Thyroid gland (tissue), 4 donors: ENCODE measurements around the gene NDP.

Source experiments
- POLR2A ChIP-seq, 2 donors: fragments of 450-650 bp; IDR thresholded peaks; one replicate each; pipeline ENCODE4 v1.6.1; 2017; ENCODE audit warnings: antibody characterized with exemption in 2 of 2, mild to moderate bottlenecking in 2 of 2, moderate library complexity in 1 of 2
- TF ChIP-seq, protein P1 (sequence below), 6 experiments: fragments of 200-600 bp in 3 of 6; fragments of 450-650 bp in 3 of 6; sonication (generic) in 3 of 6; IDR thresholded peaks; one replicate each; pipeline ENCODE4 v1.5.1; 2016 to 2019; ENCODE audit warnings: antibody characterized with exemption in 6 of 6, mild to moderate bottlenecking in 2 of 6, inconsistent platforms in 1 of 6, moderate library complexity in 1 of 6

DNA sequence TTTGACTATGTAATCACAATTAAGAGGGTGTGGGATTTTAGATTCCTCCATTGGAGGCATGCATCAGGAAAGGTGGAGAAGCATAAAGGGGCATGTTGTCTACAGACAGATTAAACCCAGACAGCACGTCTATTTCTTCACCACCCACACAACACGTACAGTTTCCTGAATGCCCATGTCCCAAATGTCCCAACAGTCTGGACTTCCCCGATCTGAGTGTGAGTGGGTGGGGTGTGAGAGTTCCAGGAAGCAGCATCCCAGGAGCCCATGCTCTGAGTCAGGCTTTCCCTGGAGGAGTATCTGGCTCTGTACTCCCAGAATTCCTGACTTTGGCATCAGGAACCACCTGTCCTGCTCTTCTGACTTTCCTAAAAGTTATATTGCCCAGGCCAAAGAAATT lies 30.8 kb upstream of the NDP start:
- TF ChIP-seq, protein P1, sequence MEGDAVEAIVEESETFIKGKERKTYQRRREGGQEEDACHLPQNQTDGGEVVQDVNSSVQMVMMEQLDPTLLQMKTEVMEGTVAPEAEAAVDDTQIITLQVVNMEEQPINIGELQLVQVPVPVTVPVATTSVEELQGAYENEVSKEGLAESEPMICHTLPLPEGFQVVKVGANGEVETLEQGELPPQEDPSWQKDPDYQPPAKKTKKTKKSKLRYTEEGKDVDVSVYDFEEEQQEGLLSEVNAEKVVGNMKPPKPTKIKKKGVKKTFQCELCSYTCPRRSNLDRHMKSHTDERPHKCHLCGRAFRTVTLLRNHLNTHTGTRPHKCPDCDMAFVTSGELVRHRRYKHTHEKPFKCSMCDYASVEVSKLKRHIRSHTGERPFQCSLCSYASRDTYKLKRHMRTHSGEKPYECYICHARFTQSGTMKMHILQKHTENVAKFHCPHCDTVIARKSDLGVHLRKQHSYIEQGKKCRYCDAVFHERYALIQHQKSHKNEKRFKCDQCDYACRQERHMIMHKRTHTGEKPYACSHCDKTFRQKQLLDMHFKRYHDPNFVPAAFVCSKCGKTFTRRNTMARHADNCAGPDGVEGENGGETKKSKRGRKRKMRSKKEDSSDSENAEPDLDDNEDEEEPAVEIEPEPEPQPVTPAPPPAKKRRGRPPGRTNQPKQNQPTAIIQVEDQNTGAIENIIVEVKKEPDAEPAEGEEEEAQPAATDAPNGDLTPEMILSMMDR (IDR thresholded peaks at IDR 0.05): no peak
- TF ChIP-seq POLR2A (IDR thresholded peaks at IDR 0.05): no peak
